Heart left ventricle (tissue), 13 donors: ENCODE measurements around the gene NCAPD3.
A peak's percentile ranks its signal among the peaks of the same experiment; 100 is the strongest.

ENCODE experiments used
- POLR2A ChIP-seq, 2 donors: fragments of 450-650 bp; IDR thresholded peaks; one replicate each; pipeline ENCODE4 v1.6.1; 2017; ENCODE audit warnings: antibody characterized with exemption in 2 of 2, mild to moderate bottlenecking in 2 of 2, moderate library complexity in 2 of 2
- TF ChIP-seq, protein P1 (sequence below), 12 donors: fragments of 200-600 bp; sonication (generic) in 4 of 12; IDR thresholded peaks; one replicate each; pipeline versions ENCODE4 v1.5.0 to v1.8.0; 2018 to 2022; ENCODE audit warnings: antibody characterized with exemption in 12 of 12, mild to moderate bottlenecking in 5 of 12
- donor health status: ischemic (EF 13 %, LVEDD 7.1; RV severe dilation, severe dysfunction).
- donor health status: DM: no; HTN: yes; CAD: no.
- donor health status: DM: no; HTN: no; CAD: no.
- donor health status: ischemic (EF 25% LVEDD 6.9; RV normal size, moderate dysfunction).
- donor health status: ischemic (EF 25% LVEDD 5.7; RV mildly dilated, moderate dysfunction).
- donor health status: ischemic (EF 35%, LVEDD 5.7; RV mildly dilated, moderate dysfunction).
- donor health status: nonischemic (EF 11% LVEDD 7.7; RV severe dilation, severe dysfunction).
- donor health status: DM: yes; HTN: yes; CAD: no.
- donor health status: PGD.
- donor health status: ischemic (EF 29% LVEDD 5.4; RV normal size, mild dysfunction).
- donor health status: nonischemic (EF 23%, LVEDD 6.1; RV moderate dilation, normal function).

DNA sequence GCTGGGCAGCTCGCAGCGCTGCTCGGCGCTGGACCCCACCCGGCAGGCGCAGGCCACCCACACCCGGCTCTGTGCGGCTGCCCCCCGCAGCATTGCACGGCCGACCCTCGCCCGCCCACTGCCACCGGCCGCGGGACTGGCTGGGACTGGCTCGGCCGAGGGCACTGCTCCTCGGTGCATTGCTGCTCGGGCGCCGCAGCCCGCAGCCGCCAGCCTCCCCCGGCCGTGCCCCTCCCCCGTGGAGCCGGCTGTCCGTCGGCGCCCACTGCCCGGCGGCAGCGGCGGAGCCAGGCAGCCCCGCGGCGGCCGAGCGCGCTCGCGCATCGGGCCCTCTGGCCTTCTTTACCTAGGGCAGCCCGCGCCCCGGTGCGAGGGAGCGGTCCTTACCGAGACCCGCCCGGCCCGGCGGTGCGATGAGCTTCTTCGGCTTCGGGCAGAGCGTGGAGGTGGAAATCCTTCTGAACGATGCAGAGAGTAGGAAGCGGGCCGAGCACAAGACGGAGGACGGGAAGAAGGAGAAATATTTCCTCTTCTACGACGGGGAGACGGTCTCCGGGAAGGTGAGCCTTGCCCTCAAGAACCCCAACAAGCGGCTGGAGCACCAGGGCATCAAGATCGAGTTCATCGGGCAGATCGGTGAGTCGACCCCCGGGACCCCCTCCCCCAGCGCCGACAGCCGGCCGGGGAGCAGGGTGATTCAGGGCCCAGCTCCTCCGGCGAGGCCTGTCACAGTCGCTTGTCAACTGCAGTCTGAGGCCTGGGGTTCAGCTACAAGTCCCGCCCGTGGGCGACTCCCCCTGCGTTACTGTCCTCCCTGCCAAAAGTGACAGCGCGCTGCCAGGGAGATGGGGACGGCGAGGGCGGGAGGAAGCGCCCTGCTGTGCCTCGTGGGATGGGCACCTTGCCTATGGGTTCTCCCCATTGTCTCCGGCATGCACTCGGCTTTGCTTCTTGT lies 1.2 kb upstream of the NCAPD3 start:
- TF ChIP-seq, protein P1, sequence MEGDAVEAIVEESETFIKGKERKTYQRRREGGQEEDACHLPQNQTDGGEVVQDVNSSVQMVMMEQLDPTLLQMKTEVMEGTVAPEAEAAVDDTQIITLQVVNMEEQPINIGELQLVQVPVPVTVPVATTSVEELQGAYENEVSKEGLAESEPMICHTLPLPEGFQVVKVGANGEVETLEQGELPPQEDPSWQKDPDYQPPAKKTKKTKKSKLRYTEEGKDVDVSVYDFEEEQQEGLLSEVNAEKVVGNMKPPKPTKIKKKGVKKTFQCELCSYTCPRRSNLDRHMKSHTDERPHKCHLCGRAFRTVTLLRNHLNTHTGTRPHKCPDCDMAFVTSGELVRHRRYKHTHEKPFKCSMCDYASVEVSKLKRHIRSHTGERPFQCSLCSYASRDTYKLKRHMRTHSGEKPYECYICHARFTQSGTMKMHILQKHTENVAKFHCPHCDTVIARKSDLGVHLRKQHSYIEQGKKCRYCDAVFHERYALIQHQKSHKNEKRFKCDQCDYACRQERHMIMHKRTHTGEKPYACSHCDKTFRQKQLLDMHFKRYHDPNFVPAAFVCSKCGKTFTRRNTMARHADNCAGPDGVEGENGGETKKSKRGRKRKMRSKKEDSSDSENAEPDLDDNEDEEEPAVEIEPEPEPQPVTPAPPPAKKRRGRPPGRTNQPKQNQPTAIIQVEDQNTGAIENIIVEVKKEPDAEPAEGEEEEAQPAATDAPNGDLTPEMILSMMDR (IDR thresholded peaks at IDR 0.05) = no peak
- TF ChIP-seq POLR2A (IDR thresholded peaks at IDR 0.05) = peak in 1 of 2 donors; percentile 74
